ENCODE measurements around the gene PNLIPRP2.

PNLIPRP2 gene

GRCh38 chr10:116636385-116636784, 15.6 kb downstream of the PNLIPRP2 start:
- H3K27ac ChIP-seq = no peak overlapping the region
- TF ChIP-seq, protein P1, sequence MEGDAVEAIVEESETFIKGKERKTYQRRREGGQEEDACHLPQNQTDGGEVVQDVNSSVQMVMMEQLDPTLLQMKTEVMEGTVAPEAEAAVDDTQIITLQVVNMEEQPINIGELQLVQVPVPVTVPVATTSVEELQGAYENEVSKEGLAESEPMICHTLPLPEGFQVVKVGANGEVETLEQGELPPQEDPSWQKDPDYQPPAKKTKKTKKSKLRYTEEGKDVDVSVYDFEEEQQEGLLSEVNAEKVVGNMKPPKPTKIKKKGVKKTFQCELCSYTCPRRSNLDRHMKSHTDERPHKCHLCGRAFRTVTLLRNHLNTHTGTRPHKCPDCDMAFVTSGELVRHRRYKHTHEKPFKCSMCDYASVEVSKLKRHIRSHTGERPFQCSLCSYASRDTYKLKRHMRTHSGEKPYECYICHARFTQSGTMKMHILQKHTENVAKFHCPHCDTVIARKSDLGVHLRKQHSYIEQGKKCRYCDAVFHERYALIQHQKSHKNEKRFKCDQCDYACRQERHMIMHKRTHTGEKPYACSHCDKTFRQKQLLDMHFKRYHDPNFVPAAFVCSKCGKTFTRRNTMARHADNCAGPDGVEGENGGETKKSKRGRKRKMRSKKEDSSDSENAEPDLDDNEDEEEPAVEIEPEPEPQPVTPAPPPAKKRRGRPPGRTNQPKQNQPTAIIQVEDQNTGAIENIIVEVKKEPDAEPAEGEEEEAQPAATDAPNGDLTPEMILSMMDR (conservative IDR thresholded peaks at IDR 0.05) = no peak
- no peak for TF ChIP-seq ZFX (IDR thresholded peaks at IDR 0.05)

GRCh38 chr10:116636976-116637375, 16.2 kb downstream of the PNLIPRP2 start:
- TF ChIP-seq, protein P1 (conservative IDR thresholded peaks at IDR 0.05) = no peak
- no peak for TF ChIP-seq ZFX (IDR thresholded peaks at IDR 0.05)
- no peak overlapping the region for H3K27ac ChIP-seq

DNA sequence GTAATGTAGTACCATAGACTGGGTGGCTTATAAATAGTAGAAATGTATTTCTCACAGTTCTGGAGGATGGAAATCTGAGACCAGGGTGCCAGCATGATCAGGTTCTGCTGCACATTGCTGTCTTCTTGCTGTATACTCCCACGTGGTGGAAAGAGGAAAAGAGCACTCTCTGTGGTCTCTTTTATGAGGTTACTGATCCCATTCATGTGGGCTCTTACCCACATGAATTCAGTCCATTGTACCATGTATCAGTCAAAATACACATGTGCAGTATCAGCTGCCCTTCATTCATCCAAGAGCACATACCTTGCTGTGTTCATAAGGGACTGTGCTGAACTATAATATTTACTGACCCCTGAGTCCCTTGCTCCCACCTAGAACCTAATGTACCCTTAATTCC, 17.1 kb downstream of the PNLIPRP2 start:
- TF ChIP-seq, protein P1 (conservative IDR thresholded peaks at IDR 0.05) = no peak
- TF ChIP-seq ZFX (IDR thresholded peaks at IDR 0.05) = no peak
- H3K27ac ChIP-seq = no peak overlapping the region

GRCh38 chr10:116646502-116646901, 25.7 kb downstream of the PNLIPRP2 start:
- no peak overlapping the region for H3K27ac ChIP-seq
- TF ChIP-seq ZFX (IDR thresholded peaks at IDR 0.05) = no peak
- TF ChIP-seq, protein P1 (conservative IDR thresholded peaks at IDR 0.05) = no peak

DNA sequence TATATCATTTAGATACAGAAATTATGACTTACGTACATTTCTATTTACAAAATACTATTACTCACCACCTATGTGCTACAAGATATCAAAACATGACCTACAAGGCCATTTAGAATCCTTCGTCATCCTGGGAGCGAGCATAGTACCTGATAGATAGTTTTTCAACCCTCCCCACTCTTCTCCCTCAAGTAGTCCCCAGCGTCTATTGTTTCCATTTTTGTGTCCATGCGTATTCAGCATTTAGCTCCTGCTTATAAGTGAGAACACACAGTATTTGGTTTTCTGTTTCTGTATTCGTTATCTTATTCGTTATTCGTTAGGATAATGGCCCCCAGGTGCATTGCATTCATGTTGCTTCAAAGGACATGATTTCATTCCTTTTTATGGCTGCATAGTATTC, 28.1 kb downstream of the PNLIPRP2 start:
- no peak overlapping the region for H3K27ac ChIP-seq
- TF ChIP-seq, protein P1 (conservative IDR thresholded peaks at IDR 0.05) = no peak
- TF ChIP-seq ZFX (IDR thresholded peaks at IDR 0.05) = no peak

DNA sequence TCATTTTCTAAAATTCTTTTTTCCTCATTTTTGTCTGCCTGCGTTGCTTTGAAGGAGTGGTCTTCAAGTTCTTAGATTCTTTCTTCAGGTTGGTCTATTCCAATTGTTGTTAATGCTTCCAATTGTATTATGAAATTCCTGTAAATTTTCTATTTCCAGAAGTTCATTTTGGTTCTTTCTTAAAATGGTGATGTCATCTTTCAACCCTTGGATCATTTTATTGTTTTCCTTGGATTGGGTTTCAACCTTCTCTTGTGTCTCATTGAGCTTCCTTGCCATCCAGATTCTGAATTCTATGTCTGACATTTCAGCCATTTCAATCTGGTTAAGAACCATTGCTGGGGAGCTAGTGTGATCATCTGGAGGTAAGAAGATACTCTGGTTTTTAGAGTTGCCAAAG, 33.1 kb downstream of the PNLIPRP2 start:
- TF ChIP-seq, protein P1 (conservative IDR thresholded peaks at IDR 0.05) = no peak
- no peak for TF ChIP-seq ZFX (IDR thresholded peaks at IDR 0.05)
- no peak overlapping the region for H3K27ac ChIP-seq

DNA sequence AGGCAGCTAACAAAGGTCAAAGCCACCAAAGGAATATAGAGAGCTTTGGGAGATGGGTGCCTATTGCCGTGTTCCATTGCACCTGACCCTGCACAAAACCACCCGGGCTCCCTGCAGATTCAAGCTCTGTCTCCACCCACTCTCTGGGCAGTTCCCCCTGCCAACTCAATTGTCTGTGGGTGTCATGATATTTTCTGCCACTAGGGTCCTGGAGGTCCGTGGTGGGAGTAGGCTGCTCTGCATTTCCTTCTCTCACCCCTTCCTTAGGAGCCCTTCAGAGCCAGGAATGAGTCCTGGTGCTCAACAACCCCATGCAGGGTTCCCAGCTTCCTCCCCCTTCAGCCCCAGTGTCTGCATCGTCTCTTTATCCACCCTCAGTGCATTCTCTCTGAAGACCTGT, 34.1 kb downstream of the PNLIPRP2 start:
- TF ChIP-seq ZFX (IDR thresholded peaks at IDR 0.05) = no peak
- TF ChIP-seq, protein P1 (conservative IDR thresholded peaks at IDR 0.05) = peak; percentile 50
- no peak overlapping the region for H3K27ac ChIP-seq
